ENCODE data around the gene MMP23B. TPM values are rescaled to one million over a fixed set of nuclear protein-coding genes. Genes with fewer than 3 reads are reported as not detected.

MMP23B gene
- total and polyA plus RNA-seq, 10 of the 15 experiments (the other 5 are each of a cell fraction or from before 2014, with no cell fraction given) = 0.25 to 0.76 (median 0.34) TPM; not detected in 4

- Histone ChIP-seq H3K36me3 (ENCODE audit: control insufficient read depth in 2 of 2, insufficient read depth in 2 of 2, low read length in 1 of 2) (peaks cover 4 to 6% of the 10 kb centered on the region in 2 experiments), H2AFZ (ENCODE audit: control insufficient read depth, low read depth, low read length) (no peak overlapping the region), H3K9ac (ENCODE audit: control insufficient read depth, insufficient read depth, low read length) (no peak overlapping the region), H3K4me3 (no peak overlapping the region), H3K4me2 (ENCODE audit: control insufficient read depth, insufficient read depth) (no peak overlapping the region), H4K20me1 (ENCODE audit: control insufficient read depth, insufficient read depth) (no peaks in the 10 kb centered on the region), H3K27ac (ENCODE audit: control insufficient read depth, insufficient read depth) (no peak overlapping the region), H3K4me1 (ENCODE audit: control insufficient read depth, insufficient read depth, low read length) (peaks cover 3% of the 10 kb centered on the region), H3K27me3 (replicated peaks in 1 of 2; ENCODE audit: control insufficient read depth in 2 of 2, insufficient read depth in 2 of 2, low read length in 1 of 2) (no peaks in the 10 kb centered on the region), H3K9me3 (replicated peaks; ENCODE audit: control insufficient read depth, insufficient read depth, low read length) (no peaks in the 10 kb centered on the region), H3K79me2 (ENCODE audit: control insufficient read depth, insufficient read depth, low read length) (no peaks in the 10 kb centered on the region; the same call in 1 of the 2 replicates)
- CTCF ChIA-PET = no interaction called here
- in situ Hi-C loops (cut with MboI) = no loop called here
- RAD21 ChIA-PET (ENCODE audit: unreplicated experiment) = no interaction called here
- WGBS (ENCODE audit: insufficient coverage, insufficient replicate concordance, low lambda C conversion rate, missing lambda C conversion rate) = 98% methylated on average over 25 of the region's 25 CpGs
- intact Hi-C loops (cut with micrococcal nuclease; ENCODE audit: unreplicated experiment) = no loop called here
- DNase-seq (ENCODE audit: low read depth, low spot score) (no peak), ATAC-seq (no peak), FAIRE-seq (no peak)
- BruUV-seq (replicated peaks) = TSS peak; percentile 20
- SMC1A ChIA-PET (ENCODE audit: uncharacterized antibody, unreplicated experiment) = no interaction called here
- POLR2A ChIA-PET = no interaction called here
- no peak for TF ChIP-seq CREM (IDR thresholded peaks at IDR 0.05; ENCODE audit: low read depth)
- no peak for TF ChIP-seq HDGF (IDR thresholded peaks at IDR 0.05)
- no peak for TF ChIP-seq ZBTB33 (IDR thresholded peaks at IDR 0.05)
- no peak for TF ChIP-seq CHD1 (IDR thresholded peaks at IDR 0.05; ENCODE audit: low read depth, low read length)
- TF ChIP-seq TCF12 (IDR thresholded peaks at IDR 0.05; ENCODE audit: low read depth, low read length) = no peak
- TF ChIP-seq PAX5 (IDR thresholded peaks at IDR 0.05; ENCODE audit: borderline replicate concordance, low read depth, low read length) = no peak
- TF ChIP-seq ZNF592 (IDR thresholded peaks at IDR 0.05) = no peak
- no peak for TF ChIP-seq TAF1 (IDR thresholded peaks at IDR 0.05; ENCODE audit: borderline replicate concordance, low read depth, low read length)
- TF ChIP-seq ZSCAN29 (IDR thresholded peaks at IDR 0.05) = no peak
- TF ChIP-seq GATAD2B (conservative IDR thresholded peaks at IDR 0.05; ENCODE audit: low read depth) = no peak
- no peak for TF ChIP-seq PKNOX1 (IDR thresholded peaks at IDR 0.05)
- no peak for TF ChIP-seq SMC3 (IDR thresholded peaks at IDR 0.05; ENCODE audit: borderline replicate concordance, low read length)
- no peak for TF ChIP-seq CTCF (IDR thresholded peaks at IDR 0.05 in 2 of 3, conservative IDR thresholded peaks at IDR 0.05 in 1 of 3; ENCODE audit: control insufficient read depth in 2 of 3, extremely low read depth in 1 of 3, insufficient read depth in 1 of 3, low read depth in 3 of 3, low read length in 3 of 3)
- no peak for TF ChIP-seq SREBF1 (IDR thresholded peaks at IDR 0.05; ENCODE audit: low read length)
- TF ChIP-seq CHD2 (IDR thresholded peaks at IDR 0.05; ENCODE audit: borderline replicate concordance, low read depth, low read length) = no peak
- no peak for TF ChIP-seq NFYB (IDR thresholded peaks at IDR 0.05; ENCODE audit: insufficient read depth, low read depth, low read length)
Observed at GRCh38 chr1:1672181-1672965, 40.4 kb downstream of the MMP23B start.

Measured in GM12878 (cell line).